Sigmoid colon (tissue), 4 donors: Measurements from ENCODE around the gene ITSN2.

ENCODE experiments used
- CTCF ChIP-seq, 4 experiments: fragments of 450-650 bp in 3 of 4; fragments of 200-600 bp in 1 of 4; IDR thresholded peaks; one replicate each; pipeline ENCODE4 v1.5.1; 2016 to 2019; ENCODE audit warnings: antibody characterized with exemption in 4 of 4, mild to moderate bottlenecking in 3 of 4, moderate library complexity in 2 of 4
- EP300 ChIP-seq, 4 donors: sonication (generic); formaldehyde crosslinking; IDR thresholded peaks; one replicate each; pipeline ENCODE4 v1.6.1; 2017; ENCODE audit warnings: antibody characterized with exemption in 4 of 4
- POLR2A ChIP-seq, 2 donors: fragments of 450-650 bp; IDR thresholded peaks; one replicate each; pipeline ENCODE4 v1.6.1; 2016; ENCODE audit warnings: antibody characterized with exemption in 2 of 2, mild to moderate bottlenecking in 2 of 2, moderate library complexity in 2 of 2

- TF ChIP-seq EP300 (IDR thresholded peaks at IDR 0.05) (peak in 1 of 4 donors; percentile 32), CTCF (IDR thresholded peaks at IDR 0.05) (no peak), POLR2A (IDR thresholded peaks at IDR 0.05) (no peak)
Measured at GRCh38 chr2:24304098-24304497, 56.2 kb downstream of the ITSN2 start.
